ENCODE results near the gene NIT1. TPM values are rescaled to one million over a fixed set of nuclear protein-coding genes. Genes with fewer than 3 reads are reported as not detected.

The NIT1 gene
- polyA plus RNA-seq, 4 donors = 45.3 to 57.5 (median 51.8) TPM

- DNase-seq (ENCODE audit: low read depth in 4 of 4, low spot score in 2 of 4) = no peak
Measured at GRCh38 chr1:161083748-161084596, 33.9 kb upstream of the NIT1 start.

- DNase-seq (ENCODE audit: low read depth in 4 of 4, low spot score in 2 of 4) = no peak
Measured at GRCh38 chr1:161084597-161084988, 33.3 kb upstream of the NIT1 start.

DNA sequence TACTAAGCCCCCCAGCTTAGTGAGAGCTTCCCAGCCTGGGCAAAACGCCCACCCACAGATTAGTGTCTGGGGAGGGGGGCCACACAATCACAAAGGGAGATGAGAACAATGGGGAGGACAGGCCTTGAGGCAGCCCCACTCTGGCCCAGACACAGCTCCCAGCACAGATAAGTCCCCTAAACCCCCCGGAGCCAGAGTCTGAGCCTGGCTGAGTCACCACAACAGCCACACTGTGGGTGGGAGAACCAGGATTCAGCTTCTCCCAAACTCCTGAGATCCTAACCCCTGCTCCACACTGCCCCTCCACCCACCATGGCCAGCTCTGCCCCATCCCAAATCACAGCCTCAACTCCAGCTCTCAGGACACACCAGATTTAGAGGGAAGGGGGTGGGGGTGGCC lies 32.7 kb upstream of the NIT1 start:
- DNase-seq (ENCODE audit: low read depth in 4 of 4, low spot score in 2 of 4) = no peak

DNA sequence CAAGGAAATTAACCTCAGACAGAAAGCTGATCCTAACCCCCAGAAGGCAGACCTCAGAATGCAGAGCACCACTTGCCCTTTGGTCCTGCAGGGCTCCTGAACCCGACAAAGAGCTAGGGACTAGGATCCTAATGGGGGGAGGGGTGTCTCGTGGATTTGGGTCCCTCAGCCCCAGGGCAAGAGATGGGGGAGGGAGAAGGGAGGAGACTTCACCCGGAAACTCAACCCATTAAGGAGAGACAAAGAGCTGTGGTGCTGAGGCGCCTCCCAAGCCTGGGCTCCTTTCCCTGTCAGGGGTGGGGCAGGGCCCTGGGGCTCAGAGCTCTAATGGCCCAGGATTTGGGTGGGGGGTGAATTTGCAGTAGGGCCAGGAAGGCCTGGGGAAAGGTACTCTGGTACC lies 31.4 kb upstream of the NIT1 start:
- no peak for DNase-seq (ENCODE audit: low read depth in 4 of 4, low spot score in 2 of 4)

- no peak for DNase-seq (ENCODE audit: low read depth in 4 of 4, low spot score in 2 of 4)
Measured at GRCh38 chr1:161088587-161089110, 29.3 kb upstream of the NIT1 start.

GRCh38 chr1:161089251-161089924 lies 28.5 kb upstream of the NIT1 start, which contains the start of gene NECTIN4:
NECTIN4 (minus strand) TSS chr1:161089558; CDS start chr1:161089296, 262 bp downstream.
- DNase-seq (ENCODE audit: low read depth in 4 of 4, low spot score in 2 of 4) = peak in 1 of 4 donors; percentile 19

DNA sequence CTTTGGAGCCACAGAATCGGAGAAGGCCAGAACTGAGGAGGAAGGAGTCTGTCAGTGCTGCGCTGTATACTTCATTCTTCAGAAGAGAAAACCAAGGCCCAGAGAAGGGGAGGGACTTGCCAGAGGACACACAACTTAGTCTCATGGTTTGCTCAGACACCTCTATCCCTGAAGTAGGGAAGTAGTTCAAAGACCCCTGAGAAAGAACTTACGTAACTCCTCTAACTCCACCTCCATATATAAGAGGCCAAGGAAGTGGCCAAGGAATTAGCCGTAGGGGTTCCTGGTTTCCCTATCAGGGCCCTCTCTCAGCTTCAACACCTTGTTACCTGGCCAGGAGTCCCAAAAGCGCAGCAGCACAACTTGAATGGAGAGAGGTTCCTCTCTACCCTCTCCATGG lies 28.0 kb upstream of the NIT1 start:
- no peak for DNase-seq (ENCODE audit: low read depth in 4 of 4, low spot score in 2 of 4)

- DNase-seq (ENCODE audit: low read depth in 4 of 4, low spot score in 2 of 4) = no peak
Measured at GRCh38 chr1:161090617-161091016, 27.3 kb upstream of the NIT1 start.

DNA sequence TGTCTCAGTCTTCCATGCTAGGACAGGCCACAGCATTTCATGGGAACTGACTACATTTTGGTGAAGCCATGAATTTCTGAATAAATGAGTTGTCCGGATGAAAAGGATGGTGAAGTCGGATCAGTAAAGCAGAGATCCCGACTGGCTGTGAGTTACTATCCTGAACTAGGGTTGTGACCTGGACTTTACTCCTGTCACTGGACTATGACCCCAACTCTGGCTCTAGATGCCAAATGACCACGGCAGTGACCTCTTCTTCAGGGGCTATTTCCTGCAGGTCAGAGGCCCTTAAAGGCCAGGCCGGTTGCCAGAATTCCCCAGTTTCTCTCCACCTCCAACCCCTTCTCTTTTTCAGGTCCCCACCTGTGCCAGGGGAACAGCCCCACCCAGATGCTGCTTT lies 26.8 kb upstream of the NIT1 start:
- DNase-seq (ENCODE audit: low read depth in 4 of 4, low spot score in 2 of 4) = no peak

DNA sequence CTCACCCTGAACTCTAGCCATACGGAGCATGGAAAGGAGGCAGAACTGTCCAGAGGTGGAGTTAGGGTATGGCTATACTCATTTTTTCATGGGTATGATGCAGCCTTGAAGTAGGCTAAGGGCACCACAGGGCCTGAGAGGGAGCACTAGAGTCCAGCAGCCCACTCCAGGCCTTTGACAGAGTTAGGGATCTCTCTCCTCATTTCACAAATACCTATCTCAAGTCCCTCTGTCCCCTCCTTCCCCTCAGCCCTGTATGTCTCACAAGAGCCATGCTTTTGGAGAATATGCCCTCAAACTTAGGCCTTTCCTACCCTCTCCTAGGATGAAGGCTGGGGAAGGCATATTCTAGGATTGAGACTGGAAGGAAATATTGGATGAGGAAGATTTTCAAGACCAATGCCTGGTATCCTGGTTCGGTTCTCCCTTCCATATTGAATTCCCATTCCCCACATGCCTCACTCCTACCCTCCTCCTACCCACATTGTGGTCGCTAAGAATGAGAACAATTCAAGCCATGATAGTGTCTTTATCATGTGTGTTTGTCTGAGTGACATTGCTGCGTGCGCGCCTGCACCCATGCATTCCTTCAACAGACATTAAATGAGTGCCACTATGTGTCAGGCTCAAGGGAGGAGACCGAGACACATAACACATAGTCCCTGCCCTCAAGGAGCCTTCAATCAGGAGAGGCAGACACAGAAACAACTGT lies 26.0 kb upstream of the NIT1 start:
- DNase-seq (ENCODE audit: low read depth in 4 of 4, low spot score in 2 of 4) = no peak

GRCh38 chr1:161092621-161093028 lies 25.3 kb upstream of the NIT1 start:
- DNase-seq (ENCODE audit: low read depth in 4 of 4, low spot score in 2 of 4) = no peak

- no peak for DNase-seq (ENCODE audit: low read depth in 4 of 4, low spot score in 2 of 4)
Measured at GRCh38 chr1:161094481-161094880, 23.4 kb upstream of the NIT1 start.

DNA sequence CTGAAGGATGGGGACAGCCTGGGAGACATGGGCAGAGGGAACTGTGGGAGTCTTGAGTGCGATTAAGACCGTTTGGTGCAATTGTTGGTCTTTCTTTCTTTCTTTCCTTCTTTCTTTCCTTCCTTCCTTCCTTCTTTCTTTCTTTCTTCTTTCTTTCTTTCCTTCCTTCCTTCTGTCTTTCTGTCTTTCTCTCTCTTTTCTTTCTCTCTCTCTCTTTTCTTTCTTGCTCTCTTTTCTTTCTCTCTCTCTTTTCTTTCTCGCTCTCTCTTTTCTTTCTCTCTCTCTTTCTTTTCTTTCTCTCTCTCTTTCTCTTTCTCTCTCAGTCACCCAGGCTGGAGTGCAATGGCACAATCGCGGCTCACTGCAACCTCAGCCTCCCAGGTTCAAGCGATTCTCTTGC lies 22.7 kb upstream of the NIT1 start:
- no peak for DNase-seq (ENCODE audit: low read depth in 4 of 4, low spot score in 2 of 4)

DNA sequence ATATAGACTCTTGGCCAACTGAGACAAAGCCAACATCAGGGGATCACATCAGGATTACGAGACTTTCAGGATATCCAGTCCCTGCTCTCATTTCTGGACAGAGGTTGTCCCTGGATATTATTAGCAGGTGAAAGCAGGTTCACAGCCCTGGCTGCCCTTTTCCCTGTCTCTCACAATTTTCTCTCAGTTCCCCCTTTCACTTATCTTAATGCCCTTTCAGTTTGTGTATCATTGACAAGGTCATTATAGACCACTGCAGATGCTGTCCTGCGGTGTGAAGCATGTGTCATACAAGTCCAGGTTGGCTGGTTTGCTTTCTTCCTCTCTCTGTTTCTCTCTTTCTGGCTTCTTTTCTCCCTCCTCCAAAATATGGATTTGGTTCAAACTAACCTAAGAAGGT lies 21.9 kb upstream of the NIT1 start:
- no peak for DNase-seq (ENCODE audit: low read depth in 4 of 4, low spot score in 2 of 4)

GRCh38 chr1:161096530-161096929 lies 21.4 kb upstream of the NIT1 start:
- no peak for DNase-seq (ENCODE audit: low read depth in 4 of 4, low spot score in 2 of 4)

DNA sequence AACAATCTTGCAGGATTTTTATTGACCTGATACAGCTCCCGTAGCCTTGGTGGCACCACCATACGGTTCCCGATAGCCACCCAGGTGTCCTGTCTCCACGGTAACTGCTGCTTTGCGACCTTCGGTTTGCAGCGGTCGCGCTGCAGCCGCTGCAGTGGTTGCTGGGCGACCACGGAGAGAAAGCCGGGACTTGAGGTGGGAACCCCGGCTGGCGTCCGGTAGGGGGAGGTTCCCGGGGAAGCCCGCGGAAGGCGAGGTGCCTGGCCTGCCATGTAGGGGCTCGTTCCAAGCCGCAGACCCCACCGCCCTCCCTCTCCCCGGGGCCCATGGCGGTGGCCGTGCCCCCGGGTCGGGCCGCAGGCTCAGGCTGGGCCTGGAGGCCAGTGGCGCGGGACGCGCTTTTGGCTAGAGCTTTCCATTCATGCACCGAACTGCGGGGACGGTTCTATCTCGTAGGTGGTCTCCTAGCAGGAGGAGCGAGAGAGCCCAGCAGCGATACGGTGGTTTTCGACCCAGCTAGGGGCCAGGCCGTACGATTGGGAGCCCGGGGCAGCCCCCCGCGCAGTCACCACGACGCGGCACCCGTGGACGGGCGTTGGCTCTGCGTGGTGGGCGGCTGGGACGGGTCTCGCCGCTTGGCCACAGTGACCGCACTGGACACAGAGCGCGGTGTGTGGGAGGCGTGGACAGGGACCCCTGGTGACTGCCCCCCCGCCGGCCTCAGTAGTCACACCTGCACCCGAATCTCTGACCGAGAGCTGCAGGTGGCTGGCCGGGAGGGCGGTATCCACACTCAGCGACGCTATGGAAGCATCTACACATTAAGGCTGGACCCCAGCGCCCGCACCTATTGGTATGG lies 19.5 kb upstream of the NIT1 start, which contains the start of gene KLHDC9:
KLHDC9 (plus strand) TSS at position 152 of the 859 bp plus-strand sequence; CDS start at position 327, 175 bp downstream.
- DNase-seq (ENCODE audit: low read depth in 4 of 4, low spot score in 2 of 4) = peak in 2 of 4 donors; percentile 68 to 78

- no peak for DNase-seq (ENCODE audit: low read depth in 4 of 4, low spot score in 2 of 4)
Measured at GRCh38 chr1:161099090-161099802, 18.7 kb upstream of the NIT1 start.

GRCh38 chr1:161100556-161100955 lies 17.3 kb upstream of the NIT1 start:
- no peak for DNase-seq (ENCODE audit: low read depth in 4 of 4, low spot score in 2 of 4)

DNA sequence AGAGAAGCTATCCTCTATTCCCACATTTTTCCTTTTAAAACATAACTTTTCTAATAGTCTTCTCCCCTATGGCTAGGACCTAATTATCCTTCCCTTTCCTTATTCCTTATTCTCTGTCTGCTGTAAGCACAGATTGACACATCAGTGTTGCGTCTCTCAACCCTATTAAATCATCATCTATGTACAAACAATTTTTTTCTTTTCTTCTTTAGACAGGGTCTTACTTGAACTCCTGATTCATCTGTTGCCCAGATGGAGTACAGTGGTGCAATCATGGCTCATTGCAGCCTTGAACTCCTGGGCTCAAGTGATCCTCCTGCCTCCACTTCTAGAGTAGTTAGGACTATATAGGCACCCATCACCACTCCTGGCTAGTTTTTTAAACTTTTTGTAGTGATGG lies 11.5 kb upstream of the NIT1 start:
- DNase-seq (ENCODE audit: low read depth in 4 of 4, low spot score in 2 of 4) = no peak
